Raji (cell line): ENCODE data around the gene RAD54L2.

ENCODE experiments used
- POLR2A ChIP-seq: IDR thresholded peaks from 2 replicates; pipeline ENCODE4 v1.6.1; 2011; ENCODE audit warnings: low read depth, low read length, control low read depth; ENCODE audit not compliant: insufficient read depth

Gene RAD54L2

DNA sequence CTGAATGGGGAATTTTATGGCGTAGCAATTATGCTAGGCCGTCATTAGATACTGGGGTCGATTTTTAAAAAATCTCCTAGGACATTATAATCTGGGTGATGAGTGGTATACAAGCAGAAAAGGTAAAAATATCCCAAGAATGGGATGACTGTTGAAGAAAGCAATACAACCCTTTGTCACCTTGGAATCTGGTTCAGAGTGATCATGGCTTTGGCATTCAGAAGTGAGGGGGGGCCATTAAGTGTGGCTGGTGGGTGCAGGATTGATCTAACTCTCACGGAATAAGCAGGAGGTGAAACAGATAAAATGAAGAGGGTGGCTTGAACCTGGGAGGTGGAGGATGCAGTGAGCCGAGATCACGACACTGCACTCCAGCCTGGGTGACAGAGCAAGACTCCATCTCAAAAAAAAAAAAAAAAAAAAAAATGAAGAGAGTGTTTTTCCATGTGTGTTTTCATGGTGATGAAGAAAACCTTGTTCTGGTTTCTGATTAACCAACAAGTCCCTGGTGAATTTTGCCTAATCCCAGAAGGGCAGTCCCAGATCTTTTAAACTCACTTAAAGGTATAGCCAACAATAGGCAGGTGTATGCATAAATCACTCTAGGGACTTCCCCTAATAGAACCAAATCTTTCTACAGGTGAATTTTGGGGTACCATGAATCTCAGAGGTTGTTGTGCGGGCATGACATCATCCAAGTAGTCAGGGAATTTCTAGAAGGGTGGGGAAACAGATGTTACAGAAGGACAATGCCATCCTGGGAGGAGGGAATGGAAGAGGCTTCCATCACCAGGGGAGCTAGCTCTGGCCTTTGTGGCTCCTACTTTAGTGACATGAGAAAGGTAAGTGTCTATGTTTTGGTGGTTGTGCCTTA is 3.1 kb upstream of the RAD54L2 start:
- TF ChIP-seq POLR2A, result no peak

DNA sequence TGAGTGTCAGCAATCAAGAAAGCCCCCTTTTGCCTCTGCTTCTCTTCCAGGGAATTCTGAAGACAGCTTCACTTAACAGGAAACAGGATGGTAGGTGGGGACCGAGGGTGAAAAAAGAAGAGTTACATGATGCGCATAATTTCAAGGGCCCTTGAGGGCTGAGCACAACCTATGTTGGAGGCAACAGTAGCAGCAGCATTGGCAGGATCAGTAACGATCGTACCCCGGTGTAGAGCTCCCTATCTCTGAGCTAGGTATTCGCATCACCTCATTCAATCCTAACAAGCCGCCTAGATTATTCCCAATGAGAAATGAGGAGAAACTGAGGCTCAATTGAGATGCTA is 432 bp upstream of the RAD54L2 start:
- no peak for TF ChIP-seq POLR2A

DNA sequence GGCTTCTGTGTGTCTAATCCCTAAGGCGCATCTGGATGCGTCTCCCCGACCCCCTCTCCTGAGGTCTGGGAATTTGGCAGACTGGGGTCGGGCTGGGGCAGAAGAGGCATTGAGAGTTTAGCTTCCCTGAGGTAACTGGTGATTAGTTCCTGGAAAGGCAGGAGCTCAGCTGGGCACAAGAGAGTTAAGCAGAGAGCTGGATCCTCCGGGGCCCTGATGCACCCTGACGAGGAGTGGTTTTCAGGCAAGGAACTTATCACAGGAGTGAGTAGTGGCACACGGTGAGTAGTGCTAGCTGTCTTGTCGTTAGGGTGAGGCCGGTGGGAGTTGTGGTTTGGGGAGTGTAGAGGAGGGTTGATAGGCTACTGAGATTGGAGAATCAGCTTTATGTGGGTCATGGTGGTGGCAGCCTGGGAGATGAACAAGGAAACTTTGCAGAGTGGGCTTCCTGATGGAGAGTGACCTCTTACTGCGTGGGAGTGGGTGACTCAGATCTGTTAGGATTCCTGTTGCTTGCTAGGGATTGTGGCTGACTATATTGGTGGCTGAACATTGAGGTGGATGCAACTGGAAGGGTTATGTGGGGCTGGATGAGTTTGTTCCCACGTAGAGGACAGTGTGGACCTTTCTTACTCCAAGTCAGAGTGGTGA is 897 bp downstream of the RAD54L2 start:
- no peak for TF ChIP-seq POLR2A

DNA sequence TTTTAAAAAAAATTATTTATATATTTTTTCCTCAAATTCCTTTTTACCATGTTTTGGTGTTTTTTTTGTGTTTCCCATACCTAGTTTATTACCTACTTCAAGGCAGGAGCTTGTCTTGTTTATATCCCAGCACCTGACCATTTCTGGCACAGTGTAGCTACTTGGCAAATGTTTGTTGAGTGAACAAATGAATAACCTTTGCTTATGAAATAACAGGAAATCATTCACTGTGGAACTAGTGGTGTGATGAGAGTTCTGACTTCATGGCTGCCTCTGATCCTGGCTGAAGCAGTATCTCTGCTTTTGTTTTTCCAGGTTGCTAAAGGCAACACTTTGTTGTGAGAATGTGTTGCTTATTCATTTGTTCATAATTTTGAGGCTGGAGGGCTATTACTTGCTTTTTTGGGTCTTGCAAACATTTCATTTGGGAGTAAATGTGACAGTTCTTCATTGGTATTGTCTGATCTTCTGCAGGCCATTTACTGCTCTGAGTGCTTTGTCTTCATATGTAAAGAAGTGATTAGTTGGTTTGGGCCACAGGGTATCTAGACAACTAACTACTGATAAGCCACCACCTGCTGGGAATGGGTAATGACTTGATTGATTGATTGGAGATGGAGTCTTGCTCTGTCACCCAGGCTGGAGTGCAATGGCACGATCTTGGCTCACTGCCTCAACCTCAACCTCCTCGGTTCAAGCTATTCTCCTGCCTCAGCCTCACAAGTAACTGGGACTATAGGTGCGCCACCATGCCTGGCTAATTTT is 5.7 kb downstream of the RAD54L2 start:
- TF ChIP-seq POLR2A, result no peak

- TF ChIP-seq POLR2A, result no peak
Measured at GRCh38 chr3:51547274-51547673, 8.8 kb downstream of the RAD54L2 start.

DNA sequence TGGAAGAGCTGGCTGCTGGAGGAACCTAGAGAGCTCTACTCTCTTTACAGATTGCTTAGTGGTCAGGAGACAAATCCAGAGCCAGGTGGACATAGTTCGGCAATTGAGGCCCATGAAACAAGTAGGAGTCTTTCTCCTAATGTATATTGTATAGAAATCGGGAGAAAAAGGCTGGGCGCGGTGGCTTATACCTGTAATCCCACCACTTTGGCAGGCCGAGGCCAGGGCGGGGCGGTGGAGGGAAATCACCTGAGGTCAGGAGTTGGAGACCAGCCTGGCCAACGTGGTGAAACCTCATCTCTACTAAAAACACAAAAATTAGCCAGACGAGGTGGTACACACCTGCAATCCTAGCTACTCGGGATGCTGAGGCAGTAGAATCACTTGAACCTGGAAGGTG is 10.8 kb downstream of the RAD54L2 start:
- no peak for TF ChIP-seq POLR2A

- no peak for TF ChIP-seq POLR2A
Measured at GRCh38 chr3:51550080-51550819, 11.7 kb downstream of the RAD54L2 start.

DNA sequence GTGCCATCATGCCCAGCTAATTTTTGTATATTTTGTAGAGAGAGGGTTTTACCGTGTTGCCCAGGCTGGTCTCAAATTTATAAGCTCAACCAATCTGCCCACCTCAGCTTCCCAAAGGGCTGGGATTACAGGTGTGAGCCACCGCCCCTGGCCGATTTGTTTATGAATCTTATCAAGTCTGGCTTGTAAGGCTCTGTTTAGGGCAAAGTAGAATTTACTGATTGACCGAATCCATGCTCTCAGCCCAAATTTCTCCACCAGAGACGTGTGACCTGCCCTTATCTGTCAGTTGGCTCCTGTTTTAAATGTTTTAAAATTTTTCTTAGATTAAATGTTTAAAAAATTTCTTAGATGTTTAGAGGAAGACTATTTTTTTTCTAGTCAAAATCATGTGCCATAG is 19.5 kb downstream of the RAD54L2 start:
- no peak for TF ChIP-seq POLR2A

DNA sequence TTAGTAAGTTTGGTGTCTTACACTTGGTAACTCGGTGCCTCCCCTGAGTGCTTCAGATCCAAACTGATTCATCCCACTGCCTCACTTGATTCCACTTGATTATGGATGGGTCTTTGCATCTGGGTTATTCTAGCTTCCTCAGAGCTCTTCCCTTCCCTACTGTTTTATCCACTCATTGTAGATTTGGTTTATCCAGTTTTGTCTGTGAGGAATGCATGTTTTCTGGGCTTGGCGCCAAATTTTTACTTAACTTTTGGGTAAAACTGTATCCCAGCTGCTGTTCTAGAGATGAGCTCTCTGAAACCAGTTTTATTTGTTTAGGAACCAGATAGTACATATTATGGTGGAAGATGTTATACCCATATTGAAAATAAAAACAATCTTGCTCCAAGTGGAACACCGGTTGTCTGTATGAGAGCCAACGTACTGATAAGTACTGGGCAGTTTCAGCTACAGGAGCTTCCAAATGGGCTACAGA is 20.9 kb downstream of the RAD54L2 start:
- no peak for TF ChIP-seq POLR2A

GRCh38 chr3:51559961-51560360 is 21.4 kb downstream of the RAD54L2 start:
- no peak for TF ChIP-seq POLR2A

- no peak for TF ChIP-seq POLR2A
Measured at GRCh38 chr3:51568036-51568435, 29.5 kb downstream of the RAD54L2 start.

DNA sequence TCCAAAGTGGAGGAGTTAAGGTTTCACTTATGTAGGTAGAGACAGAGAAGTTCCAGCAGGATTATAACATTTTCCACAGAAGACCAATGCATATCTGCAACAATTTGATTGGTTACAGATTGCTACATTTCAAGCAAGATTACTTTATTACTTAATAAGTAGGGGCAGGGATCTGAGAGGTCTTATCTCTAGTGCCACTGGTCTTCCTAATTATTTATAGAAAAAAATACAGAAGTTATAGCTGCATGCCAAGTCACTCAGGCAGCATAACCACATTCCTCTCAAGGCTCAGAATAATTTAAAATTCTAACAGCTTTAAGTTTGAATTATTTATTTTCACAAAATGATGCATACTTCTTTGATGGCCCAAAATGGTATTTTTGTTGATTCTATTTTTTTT is 30.5 kb downstream of the RAD54L2 start:
- TF ChIP-seq POLR2A, result no peak

DNA sequence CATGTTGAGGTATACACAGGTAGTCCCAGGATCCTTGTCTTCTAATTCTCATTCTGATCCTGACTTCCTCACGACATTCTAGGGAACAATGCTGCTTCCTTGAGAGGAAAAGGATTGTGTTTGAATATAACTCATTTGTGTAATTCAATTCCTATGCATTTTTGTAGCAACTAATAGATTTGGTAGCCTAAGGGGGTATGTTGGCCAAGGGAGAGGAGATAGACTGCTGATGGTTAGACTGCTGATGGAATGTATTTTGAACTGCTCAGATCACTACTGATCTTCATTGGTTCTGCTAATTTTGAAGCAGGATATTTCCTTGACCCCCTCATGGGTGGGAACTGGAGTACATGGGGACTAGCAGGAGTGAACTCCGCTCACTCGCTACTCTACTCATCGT is 39.7 kb downstream of the RAD54L2 start:
- TF ChIP-seq POLR2A, result no peak

- TF ChIP-seq POLR2A, result no peak
Measured at GRCh38 chr3:51580418-51580817, 41.9 kb downstream of the RAD54L2 start.

- TF ChIP-seq POLR2A, result no peak
Measured at GRCh38 chr3:51581524-51581923, 43.0 kb downstream of the RAD54L2 start.
